Measurements from ENCODE around the gene SUSD6. TPM values are rescaled to one million over a fixed set of nuclear protein-coding genes. Genes with fewer than 3 reads are reported as not detected.

The SUSD6 gene
- total RNA-seq, 1 experiment from 2014 or later, result 21.5 TPM

DNA sequence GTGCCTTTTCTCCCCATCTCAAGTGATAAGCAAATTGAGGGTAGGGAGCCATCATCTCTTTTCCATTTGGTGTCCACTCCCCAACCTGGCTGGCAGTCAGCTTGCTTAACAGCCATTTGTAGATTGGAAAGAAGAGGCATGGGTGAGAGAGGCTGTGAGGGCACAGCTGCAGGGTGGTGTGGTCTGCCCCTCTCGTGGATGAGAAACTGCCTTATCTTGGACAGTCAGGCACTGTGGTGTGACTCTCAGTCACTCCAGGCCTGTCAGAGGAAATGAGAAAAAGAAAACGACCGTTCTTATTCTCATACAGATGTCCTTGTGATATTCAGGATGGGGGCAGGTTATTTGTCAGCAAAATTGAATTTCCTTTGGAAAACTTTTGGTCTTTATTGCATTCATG is 90.5 kb downstream of the SUSD6 start:
- H3K4me3 ChIP-seq (ENCODE audit: low read depth, low read length), result no peak overlapping the region
- Mint-ChIP-seq H3K4me1 (ENCODE audit: low read depth, unreplicated experiment) (peaks cover 17% of the 10 kb centered on the region), H3K27ac (ENCODE audit: unreplicated experiment) (no peak overlapping the region), H3K36me3 (ENCODE audit: insufficient read depth, unreplicated experiment) (no peaks in the 10 kb centered on the region), H3K4me3 (ENCODE audit: unreplicated experiment) (no peak overlapping the region), H3K9me3 (ENCODE audit: unreplicated experiment) (no peaks in the 10 kb centered on the region), H3K27me3 (ENCODE audit: insufficient read depth, unreplicated experiment) (no peaks in the 10 kb centered on the region)
- BruUV-seq (replicated peaks), result no TSS peak
- ChIA-PET CTCF (interaction anchor here (0.7 kb wide), 1 partner anchor 27 kb away, joined by 4 read pairs; no protein-coding TSS in a partner anchor), POLR2A (no interaction called here)
- 0 out of 2 replicates have a peak, but pooled peaks cover 3% of the 10 kb centered on the region for H3K4me1 ChIP-seq
- H3K27me3 ChIP-seq (replicated peaks; ENCODE audit: control insufficient read depth, insufficient read depth, low read length), result no peaks in the 10 kb centered on the region
- DNase-seq, result no peak
- H3K36me3 ChIP-seq (ENCODE audit: control insufficient read depth, insufficient read depth, low read length), result no peaks in the 10 kb centered on the region
- TF ChIP-seq, protein P1, sequence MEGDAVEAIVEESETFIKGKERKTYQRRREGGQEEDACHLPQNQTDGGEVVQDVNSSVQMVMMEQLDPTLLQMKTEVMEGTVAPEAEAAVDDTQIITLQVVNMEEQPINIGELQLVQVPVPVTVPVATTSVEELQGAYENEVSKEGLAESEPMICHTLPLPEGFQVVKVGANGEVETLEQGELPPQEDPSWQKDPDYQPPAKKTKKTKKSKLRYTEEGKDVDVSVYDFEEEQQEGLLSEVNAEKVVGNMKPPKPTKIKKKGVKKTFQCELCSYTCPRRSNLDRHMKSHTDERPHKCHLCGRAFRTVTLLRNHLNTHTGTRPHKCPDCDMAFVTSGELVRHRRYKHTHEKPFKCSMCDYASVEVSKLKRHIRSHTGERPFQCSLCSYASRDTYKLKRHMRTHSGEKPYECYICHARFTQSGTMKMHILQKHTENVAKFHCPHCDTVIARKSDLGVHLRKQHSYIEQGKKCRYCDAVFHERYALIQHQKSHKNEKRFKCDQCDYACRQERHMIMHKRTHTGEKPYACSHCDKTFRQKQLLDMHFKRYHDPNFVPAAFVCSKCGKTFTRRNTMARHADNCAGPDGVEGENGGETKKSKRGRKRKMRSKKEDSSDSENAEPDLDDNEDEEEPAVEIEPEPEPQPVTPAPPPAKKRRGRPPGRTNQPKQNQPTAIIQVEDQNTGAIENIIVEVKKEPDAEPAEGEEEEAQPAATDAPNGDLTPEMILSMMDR (IDR thresholded peaks at IDR 0.05; ENCODE audit: insufficient read depth in 1 of 2, low read depth in 1 of 2, low read length in 1 of 2, severe bottlenecking in 1 of 2, unreplicated experiment in 1 of 2), result no peak
- intact Hi-C loops (cut with micrococcal nuclease; ENCODE audit: unreplicated experiment), result no loop called here
- no peaks in the 10 kb centered on the region for H3K9me3 ChIP-seq

DNA sequence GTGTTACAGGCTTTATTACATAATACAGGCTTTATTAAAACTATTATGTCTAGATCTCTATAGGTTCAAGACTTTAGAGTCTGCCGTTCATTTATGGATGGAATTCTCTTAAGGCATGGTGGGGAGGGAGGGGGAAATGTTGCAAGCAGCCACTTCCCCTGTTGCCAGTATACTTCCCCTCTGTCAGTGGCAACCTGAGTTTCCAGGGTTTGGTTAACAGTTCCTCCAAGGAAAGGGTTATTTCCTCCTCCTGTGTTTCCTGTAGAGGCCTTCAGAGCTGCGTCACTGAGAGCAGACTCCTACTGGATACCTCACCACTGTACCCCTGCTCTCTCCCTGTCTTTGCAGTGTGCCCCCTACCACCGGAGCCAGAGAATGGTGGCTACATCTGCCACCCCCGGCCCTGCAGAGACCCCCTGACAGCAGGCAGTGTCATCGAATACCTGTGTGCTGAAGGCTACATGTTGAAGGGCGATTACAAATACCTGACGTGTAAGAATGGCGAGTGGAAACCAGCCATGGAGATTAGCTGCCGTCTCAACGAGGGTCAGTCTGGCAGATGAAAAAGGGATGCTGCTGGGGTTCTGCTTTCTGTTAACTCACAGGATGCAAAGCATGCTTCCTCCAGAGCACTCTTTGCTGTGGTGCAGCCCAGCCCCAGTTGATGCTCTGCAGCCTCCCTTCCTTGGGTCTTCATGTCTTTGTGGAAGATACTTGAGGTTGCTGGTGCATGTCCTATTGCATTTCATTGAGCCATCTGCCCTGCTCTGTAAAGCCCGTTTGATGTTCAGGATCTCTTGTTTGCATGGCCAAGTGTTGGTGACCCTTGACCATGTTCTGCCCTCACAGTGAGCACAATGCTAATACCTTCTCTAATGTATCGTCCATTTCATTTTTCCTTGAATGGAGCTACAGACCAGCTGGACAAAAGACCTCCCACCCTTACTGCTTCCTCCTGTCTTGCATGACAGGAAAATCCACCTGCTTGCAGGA is 91.9 kb downstream of the SUSD6 start:
- BruUV-seq (replicated peaks), result no TSS peak
- Mint-ChIP-seq H3K9me3 (ENCODE audit: unreplicated experiment) (no peaks in the 10 kb centered on the region), H3K27me3 (ENCODE audit: insufficient read depth, unreplicated experiment) (no peaks in the 10 kb centered on the region), H3K4me1 (ENCODE audit: low read depth, unreplicated experiment) (peaks cover 11% of the 10 kb centered on the region), H3K36me3 (ENCODE audit: insufficient read depth, unreplicated experiment) (no peaks in the 10 kb centered on the region), H3K4me3 (ENCODE audit: unreplicated experiment) (no peak overlapping the region), H3K27ac (ENCODE audit: unreplicated experiment) (no peak overlapping the region)
- intact Hi-C loops (cut with micrococcal nuclease; ENCODE audit: unreplicated experiment), result no loop called here
- Histone ChIP-seq H3K4me1 (0 out of 2 replicates have a peak, but pooled peaks cover 2% of the 10 kb centered on the region), H3K27me3 (replicated peaks; ENCODE audit: control insufficient read depth, insufficient read depth, low read length) (no peaks in the 10 kb centered on the region), H3K9me3 (no peaks in the 10 kb centered on the region), H3K4me3 (ENCODE audit: low read depth, low read length) (no peak overlapping the region), H3K36me3 (ENCODE audit: control insufficient read depth, insufficient read depth, low read length) (no peaks in the 10 kb centered on the region; the same call in 1 of the 2 replicates)
- TF ChIP-seq, protein P1 (IDR thresholded peaks at IDR 0.05; ENCODE audit: insufficient read depth in 1 of 2, low read depth in 1 of 2, low read length in 1 of 2, severe bottlenecking in 1 of 2, unreplicated experiment in 1 of 2), result no peak
- POLR2A ChIA-PET, result no interaction called here
- CTCF ChIA-PET, result no interaction called here
- DNase-seq, result no peak

DNA sequence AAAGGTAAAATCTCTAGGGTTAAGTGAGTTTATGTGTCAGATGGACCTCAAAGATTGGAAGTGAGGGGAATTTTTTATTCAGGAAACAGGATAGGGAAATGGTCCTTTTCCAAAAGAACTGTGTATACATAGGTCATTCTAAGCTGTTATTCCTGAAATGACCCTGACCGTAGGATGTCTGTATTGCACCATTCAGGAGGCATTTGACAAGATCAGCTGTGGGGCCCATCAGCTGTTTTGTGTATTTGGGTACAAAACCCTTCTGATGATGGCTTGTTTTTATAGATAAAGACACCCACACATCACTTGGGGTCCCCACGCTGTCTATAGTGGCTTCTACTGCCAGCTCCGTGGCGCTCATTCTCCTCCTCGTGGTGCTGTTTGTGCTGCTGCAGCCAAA is 92.9 kb downstream of the SUSD6 start:
- no peaks in the 10 kb centered on the region for H3K4me1 ChIP-seq
- H3K36me3 Mint-ChIP-seq (ENCODE audit: insufficient read depth, unreplicated experiment), result no peaks in the 10 kb centered on the region
- H3K36me3 ChIP-seq (ENCODE audit: control insufficient read depth, insufficient read depth, low read length), result no peaks in the 10 kb centered on the region; the same call in 1 of the 2 replicates
- peaks cover 11% of the 10 kb centered on the region for H3K4me1 Mint-ChIP-seq (ENCODE audit: low read depth, unreplicated experiment)
- intact Hi-C loops (cut with micrococcal nuclease; ENCODE audit: unreplicated experiment), result no loop called here
- DNase-seq, result no peak
- CTCF ChIA-PET, result no interaction called here
- POLR2A ChIA-PET, result no interaction called here
- no peak overlapping the region for H3K4me3 ChIP-seq (ENCODE audit: low read depth, low read length)
- no peaks in the 10 kb centered on the region for H3K27me3 ChIP-seq (replicated peaks; ENCODE audit: control insufficient read depth, insufficient read depth, low read length)
- H3K9me3 ChIP-seq, result no peaks in the 10 kb centered on the region
- no peaks in the 10 kb centered on the region for H3K9me3 Mint-ChIP-seq (ENCODE audit: unreplicated experiment)
- TF ChIP-seq, protein P1 (IDR thresholded peaks at IDR 0.05; ENCODE audit: insufficient read depth in 1 of 2, low read depth in 1 of 2, low read length in 1 of 2, severe bottlenecking in 1 of 2, unreplicated experiment in 1 of 2), result no peak
- H3K27me3 Mint-ChIP-seq (ENCODE audit: insufficient read depth, unreplicated experiment), result no peaks in the 10 kb centered on the region
- H3K27ac Mint-ChIP-seq (ENCODE audit: unreplicated experiment), result no peak overlapping the region
- no TSS peak for BruUV-seq (replicated peaks)
- H3K4me3 Mint-ChIP-seq (ENCODE audit: unreplicated experiment), result no peak overlapping the region

Data from Caco-2 (cell line).